ENCODE results near the gene GREB1. TPM values are rescaled to one million over a fixed set of nuclear protein-coding genes. Genes with fewer than 3 reads are reported as not detected.

Gene GREB1
- total RNA-seq, 1 experiment from 2014 or later = 6.2 TPM

DNA sequence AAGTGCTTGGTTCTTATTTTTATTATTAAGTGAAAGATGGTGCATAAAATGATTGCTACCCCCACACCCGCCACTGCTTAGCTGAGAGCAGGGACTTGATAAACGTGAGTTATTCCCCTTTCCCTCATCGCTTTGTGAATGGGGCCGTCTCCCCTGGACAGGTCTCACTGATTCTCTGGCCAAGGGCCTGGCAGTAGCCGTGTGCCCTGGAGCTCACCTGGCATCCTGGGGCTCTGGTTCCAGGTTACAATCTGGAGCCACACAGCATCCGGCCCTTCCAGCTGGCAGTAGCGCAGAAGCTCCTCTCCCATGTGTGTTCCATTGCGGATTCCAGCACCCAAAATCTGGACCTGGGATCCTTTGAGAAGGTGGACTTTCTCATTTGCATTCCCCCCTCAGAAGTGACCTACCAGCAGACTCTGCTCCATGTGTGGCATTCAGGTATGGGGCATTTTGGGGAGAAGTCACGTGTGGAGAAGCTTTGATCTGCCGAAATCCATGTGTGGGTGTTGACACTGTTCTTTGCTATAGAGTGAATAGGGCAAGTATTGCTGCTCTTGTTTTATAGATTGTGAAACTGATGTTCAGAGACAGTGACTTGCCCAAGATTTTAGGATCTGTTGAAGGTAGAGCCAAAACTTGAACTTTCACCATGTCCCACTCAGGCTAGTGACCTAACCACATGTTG is 63.8 kb downstream of the GREB1 start:
- TF ChIP-seq CBX3 (IDR thresholded peaks at IDR 0.05; ENCODE audit: low read depth) = no peak
- TF ChIP-seq, protein P1, sequence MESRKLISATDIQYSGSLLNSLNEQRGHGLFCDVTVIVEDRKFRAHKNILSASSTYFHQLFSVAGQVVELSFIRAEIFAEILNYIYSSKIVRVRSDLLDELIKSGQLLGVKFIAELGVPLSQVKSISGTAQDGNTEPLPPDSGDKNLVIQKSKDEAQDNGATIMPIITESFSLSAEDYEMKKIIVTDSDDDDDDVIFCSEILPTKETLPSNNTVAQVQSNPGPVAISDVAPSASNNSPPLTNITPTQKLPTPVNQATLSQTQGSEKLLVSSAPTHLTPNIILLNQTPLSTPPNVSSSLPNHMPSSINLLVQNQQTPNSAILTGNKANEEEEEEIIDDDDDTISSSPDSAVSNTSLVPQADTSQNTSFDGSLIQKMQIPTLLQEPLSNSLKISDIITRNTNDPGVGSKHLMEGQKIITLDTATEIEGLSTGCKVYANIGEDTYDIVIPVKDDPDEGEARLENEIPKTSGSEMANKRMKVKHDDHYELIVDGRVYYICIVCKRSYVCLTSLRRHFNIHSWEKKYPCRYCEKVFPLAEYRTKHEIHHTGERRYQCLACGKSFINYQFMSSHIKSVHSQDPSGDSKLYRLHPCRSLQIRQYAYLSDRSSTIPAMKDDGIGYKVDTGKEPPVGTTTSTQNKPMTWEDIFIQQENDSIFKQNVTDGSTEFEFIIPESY (IDR thresholded peaks at IDR 0.05; ENCODE audit: extremely low read depth, insufficient replicate concordance, low read length) = no peak
- TF ChIP-seq POLR2A (IDR thresholded peaks at IDR 0.05; ENCODE audit: borderline replicate concordance, extremely low read depth, insufficient read depth, insufficient read length) = no peak
- TF ChIP-seq POLR2AphosphoS5 (IDR thresholded peaks at IDR 0.05; ENCODE audit: low read depth, low read length) = no peak
- no peak for TF ChIP-seq SIN3A (IDR thresholded peaks at IDR 0.05; ENCODE audit: low read depth)
- TF ChIP-seq SP1 (IDR thresholded peaks at IDR 0.05; ENCODE audit: low read depth) = no peak
- TF ChIP-seq ELF1 (IDR thresholded peaks at IDR 0.05; ENCODE audit: borderline replicate concordance, low read depth) = no peak
- no peak for TF ChIP-seq EGR1 (IDR thresholded peaks at IDR 0.05; ENCODE audit: low read depth)
- TF ChIP-seq, protein P2, sequence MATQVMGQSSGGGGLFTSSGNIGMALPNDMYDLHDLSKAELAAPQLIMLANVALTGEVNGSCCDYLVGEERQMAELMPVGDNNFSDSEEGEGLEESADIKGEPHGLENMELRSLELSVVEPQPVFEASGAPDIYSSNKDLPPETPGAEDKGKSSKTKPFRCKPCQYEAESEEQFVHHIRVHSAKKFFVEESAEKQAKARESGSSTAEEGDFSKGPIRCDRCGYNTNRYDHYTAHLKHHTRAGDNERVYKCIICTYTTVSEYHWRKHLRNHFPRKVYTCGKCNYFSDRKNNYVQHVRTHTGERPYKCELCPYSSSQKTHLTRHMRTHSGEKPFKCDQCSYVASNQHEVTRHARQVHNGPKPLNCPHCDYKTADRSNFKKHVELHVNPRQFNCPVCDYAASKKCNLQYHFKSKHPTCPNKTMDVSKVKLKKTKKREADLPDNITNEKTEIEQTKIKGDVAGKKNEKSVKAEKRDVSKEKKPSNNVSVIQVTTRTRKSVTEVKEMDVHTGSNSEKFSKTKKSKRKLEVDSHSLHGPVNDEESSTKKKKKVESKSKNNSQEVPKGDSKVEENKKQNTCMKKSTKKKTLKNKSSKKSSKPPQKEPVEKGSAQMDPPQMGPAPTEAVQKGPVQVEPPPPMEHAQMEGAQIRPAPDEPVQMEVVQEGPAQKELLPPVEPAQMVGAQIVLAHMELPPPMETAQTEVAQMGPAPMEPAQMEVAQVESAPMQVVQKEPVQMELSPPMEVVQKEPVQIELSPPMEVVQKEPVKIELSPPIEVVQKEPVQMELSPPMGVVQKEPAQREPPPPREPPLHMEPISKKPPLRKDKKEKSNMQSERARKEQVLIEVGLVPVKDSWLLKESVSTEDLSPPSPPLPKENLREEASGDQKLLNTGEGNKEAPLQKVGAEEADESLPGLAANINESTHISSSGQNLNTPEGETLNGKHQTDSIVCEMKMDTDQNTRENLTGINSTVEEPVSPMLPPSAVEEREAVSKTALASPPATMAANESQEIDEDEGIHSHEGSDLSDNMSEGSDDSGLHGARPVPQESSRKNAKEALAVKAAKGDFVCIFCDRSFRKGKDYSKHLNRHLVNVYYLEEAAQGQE (IDR thresholded peaks at IDR 0.05; ENCODE audit: low read depth) = no peak
- no peaks in the 10 kb centered on the region for H3K9me3 ChIP-seq (ENCODE audit: control insufficient read depth in 1 of 2, insufficient read depth in 1 of 2, low read depth in 1 of 2, low read length in 2 of 2)
- H3K27ac ChIP-seq (ENCODE audit: low read depth, low read length) = no peak overlapping the region
- no TSS peak for BruUV-seq (replicated peaks)
- no peak overlapping the region for H3K4me3 ChIP-seq (replicated peaks in 1 of 2; ENCODE audit: low read depth in 1 of 2, low read length in 2 of 2)
- intact Hi-C loops (cut with micrococcal nuclease) = no loop called here
- ChIA-PET CTCF (no interaction called here), RAD21 (ENCODE audit: low non-redundant PET in 1 of 2, low total read pairs in 2 of 2, uncharacterized antibody in 2 of 2, unreplicated experiment in 2 of 2) (no interaction called here), POLR2A (no interaction called here)
- DNase-seq (ENCODE audit: low read depth, low spot score) (no peak), ATAC-seq (no peak)
- no peaks in the 10 kb centered on the region for H3K9me2 ChIP-seq (ENCODE audit: insufficient read depth)
- H2AFZ ChIP-seq (ENCODE audit: low read depth, low read length, poor library complexity, severe bottlenecking) = no peak overlapping the region
- H3K27me3 ChIP-seq (ENCODE audit: insufficient read depth, low read length) = no peaks in the 10 kb centered on the region
- H3K79me2 ChIP-seq (ENCODE audit: insufficient read depth, low read length) = no peaks in the 10 kb centered on the region
- no peak overlapping the region for H3K4me2 ChIP-seq (ENCODE audit: low read length)
- H3K9ac ChIP-seq (ENCODE audit: low read length) = no peak overlapping the region
- H3K36me3 ChIP-seq (ENCODE audit: control insufficient read depth in 1 of 2, insufficient read depth in 2 of 2, low read length in 2 of 2) = no peaks in the 10 kb centered on the region
- no peaks in the 10 kb centered on the region for H3K4me1 ChIP-seq (ENCODE audit: control insufficient read depth in 1 of 2, insufficient read depth in 2 of 2, low read length in 2 of 2)
- no peaks in the 10 kb centered on the region for H4K20me1 ChIP-seq (ENCODE audit: insufficient read depth)
